NT2/D1 (cell line): Measurements from ENCODE around the gene CPLANE2.

ENCODE experiments used
- SUZ12 ChIP-seq: IDR thresholded peaks from 2 replicates; pipeline ENCODE4 v1.6.1; 2011; ENCODE audit not compliant: insufficient read length, insufficient read depth; ENCODE audit errors: extremely low read depth
- YY1 ChIP-seq: IDR thresholded peaks from 2 replicates; pipeline ENCODE4 v1.6.1; 2011; ENCODE audit not compliant: insufficient read length, insufficient read depth

DNA sequence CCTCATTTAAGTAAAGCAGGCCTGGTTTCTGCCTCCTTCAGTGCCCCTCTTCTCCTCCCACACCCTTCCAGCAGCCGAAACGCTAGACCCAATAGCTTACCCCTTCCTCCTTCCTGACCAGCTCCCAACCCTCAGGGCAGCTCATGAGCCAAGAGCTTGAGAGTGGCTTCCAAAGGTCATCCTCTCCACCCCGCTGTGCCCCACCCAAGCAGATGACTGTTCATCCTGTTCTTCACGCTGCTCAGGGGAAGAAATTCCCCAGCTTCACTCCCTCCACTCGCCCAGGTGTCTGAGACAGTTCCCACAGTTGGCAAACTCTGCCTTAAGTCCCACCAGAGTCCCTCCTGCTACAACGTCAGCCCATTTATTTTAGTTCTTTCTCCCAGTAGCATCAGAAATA is 48.0 kb downstream of the CPLANE2 start:
- TF ChIP-seq YY1: no peak
- no peak for TF ChIP-seq SUZ12
